HepG2 (cell line): Measurements from ENCODE around the gene ST14. TPM values are rescaled to one million over a fixed set of nuclear protein-coding genes. Genes with fewer than 3 reads are reported as not detected.

Experiments
- MED1 ChIP-seq: sonication (generic); formaldehyde crosslinking; IDR thresholded peaks from 2 replicates; pipeline ENCODE4 v1.4.0; 2020; ENCODE audit warnings: missing genetic modification reagents
- RFX3 ChIP-seq: IDR thresholded peaks from 2 replicates; pipeline ENCODE4 v1.6.1; 2016; ENCODE audit warnings: missing biosample characterization, missing genetic modification reagents
- TAF1 ChIP-seq: sonication (generic); formaldehyde crosslinking; IDR thresholded peaks from 2 replicates; pipeline ENCODE4 v1.4.0; 2020; ENCODE audit warnings: missing genetic modification reagents
- ZNF501 ChIP-seq: sonication (generic); formaldehyde crosslinking; IDR thresholded peaks from 2 replicates; pipeline ENCODE4 v1.5.1; 2020; ENCODE audit warnings: mild to moderate bottlenecking, moderate library complexity, missing genetic modification reagents
- polyA plus RNA-seq, 8 experiments: library from polyadenylated mRNA; depleted of rRNA in 3 of 8; stranded (reverse) in 7 of 8; unstranded in 1 of 8; fragments of >200 nt; fragmentation: Illumina TruSeq in 4 of 8; extraction: Trizol in 4 of 8; gene quantifications; 2 replicates each; pipeline versions ENCODE4 v1.2.1 to v1.2.3, GENCODE V29; 2011 to 2016; ENCODE audit warnings: low read depth in 4 of 8, missing spikeins in 1 of 8, mixed read lengths in 1 of 8; ENCODE audit not compliant: insufficient read depth in 1 of 8
- total RNA-seq, 5 experiments: library from RNA; depleted of rRNA; stranded (reverse); fragments of >200 nt; fragmentation: Illumina TruSeq; extraction: Trizol; gene quantifications; 2 replicates each; pipeline ENCODE4 v1.2.3, GENCODE V29; 2016; ENCODE audit warnings: low read depth in 1 of 5
- TF ChIP-seq, protein P1 (sequence below): sonication (generic); formaldehyde crosslinking; IDR thresholded peaks from 2 replicates; pipeline ENCODE4 v1.4.0; 2020; ENCODE audit warnings: low read depth, mild to moderate bottlenecking, missing genetic modification reagents
- TF ChIP-seq, protein P2 (sequence below): sonication (generic); formaldehyde crosslinking; IDR thresholded peaks from 2 replicates; pipeline ENCODE4 v1.5.1; 2020; ENCODE audit warnings: mild to moderate bottlenecking, missing genetic modification reagents, borderline replicate concordance

ST14 gene
- total and polyA plus RNA-seq, 2 of the 13 experiments (the other 11 are each of a cell fraction or from before 2014, with no cell fraction given) = 0.88 to 1.4 TPM

DNA sequence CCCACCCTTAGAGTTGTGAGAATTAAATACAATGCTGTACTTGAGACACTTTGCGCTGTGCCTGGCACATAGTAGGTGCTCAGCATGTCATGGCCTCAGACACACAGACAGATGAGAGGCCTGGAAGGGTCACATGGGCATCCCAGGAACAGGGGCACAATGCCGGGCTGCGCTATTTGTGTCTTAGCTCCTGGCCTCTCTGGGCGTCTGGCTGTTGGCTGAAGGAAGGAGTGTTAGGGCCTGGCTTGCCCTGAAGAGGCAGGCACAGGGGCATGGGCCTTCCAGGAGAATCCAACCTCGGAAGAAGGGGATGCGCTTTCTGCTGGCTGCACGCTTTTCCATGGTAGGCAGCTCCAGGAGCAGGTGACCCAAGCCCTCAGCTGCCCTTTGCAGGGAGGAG, 41.4 kb downstream of the ST14 start (continued):
- TF ChIP-seq, protein P1, sequence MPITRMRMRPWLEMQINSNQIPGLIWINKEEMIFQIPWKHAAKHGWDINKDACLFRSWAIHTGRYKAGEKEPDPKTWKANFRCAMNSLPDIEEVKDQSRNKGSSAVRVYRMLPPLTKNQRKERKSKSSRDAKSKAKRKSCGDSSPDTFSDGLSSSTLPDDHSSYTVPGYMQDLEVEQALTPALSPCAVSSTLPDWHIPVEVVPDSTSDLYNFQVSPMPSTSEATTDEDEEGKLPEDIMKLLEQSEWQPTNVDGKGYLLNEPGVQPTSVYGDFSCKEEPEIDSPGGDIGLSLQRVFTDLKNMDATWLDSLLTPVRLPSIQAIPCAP = no peak
- TF ChIP-seq TAF1 (CRISPR knock-in tag) (no peak), RFX3 (CRISPR knock-in tag) (no peak), MED1 (CRISPR knock-in tag) (no peak), ZNF501 (no peak)
- TF ChIP-seq, protein P2, sequence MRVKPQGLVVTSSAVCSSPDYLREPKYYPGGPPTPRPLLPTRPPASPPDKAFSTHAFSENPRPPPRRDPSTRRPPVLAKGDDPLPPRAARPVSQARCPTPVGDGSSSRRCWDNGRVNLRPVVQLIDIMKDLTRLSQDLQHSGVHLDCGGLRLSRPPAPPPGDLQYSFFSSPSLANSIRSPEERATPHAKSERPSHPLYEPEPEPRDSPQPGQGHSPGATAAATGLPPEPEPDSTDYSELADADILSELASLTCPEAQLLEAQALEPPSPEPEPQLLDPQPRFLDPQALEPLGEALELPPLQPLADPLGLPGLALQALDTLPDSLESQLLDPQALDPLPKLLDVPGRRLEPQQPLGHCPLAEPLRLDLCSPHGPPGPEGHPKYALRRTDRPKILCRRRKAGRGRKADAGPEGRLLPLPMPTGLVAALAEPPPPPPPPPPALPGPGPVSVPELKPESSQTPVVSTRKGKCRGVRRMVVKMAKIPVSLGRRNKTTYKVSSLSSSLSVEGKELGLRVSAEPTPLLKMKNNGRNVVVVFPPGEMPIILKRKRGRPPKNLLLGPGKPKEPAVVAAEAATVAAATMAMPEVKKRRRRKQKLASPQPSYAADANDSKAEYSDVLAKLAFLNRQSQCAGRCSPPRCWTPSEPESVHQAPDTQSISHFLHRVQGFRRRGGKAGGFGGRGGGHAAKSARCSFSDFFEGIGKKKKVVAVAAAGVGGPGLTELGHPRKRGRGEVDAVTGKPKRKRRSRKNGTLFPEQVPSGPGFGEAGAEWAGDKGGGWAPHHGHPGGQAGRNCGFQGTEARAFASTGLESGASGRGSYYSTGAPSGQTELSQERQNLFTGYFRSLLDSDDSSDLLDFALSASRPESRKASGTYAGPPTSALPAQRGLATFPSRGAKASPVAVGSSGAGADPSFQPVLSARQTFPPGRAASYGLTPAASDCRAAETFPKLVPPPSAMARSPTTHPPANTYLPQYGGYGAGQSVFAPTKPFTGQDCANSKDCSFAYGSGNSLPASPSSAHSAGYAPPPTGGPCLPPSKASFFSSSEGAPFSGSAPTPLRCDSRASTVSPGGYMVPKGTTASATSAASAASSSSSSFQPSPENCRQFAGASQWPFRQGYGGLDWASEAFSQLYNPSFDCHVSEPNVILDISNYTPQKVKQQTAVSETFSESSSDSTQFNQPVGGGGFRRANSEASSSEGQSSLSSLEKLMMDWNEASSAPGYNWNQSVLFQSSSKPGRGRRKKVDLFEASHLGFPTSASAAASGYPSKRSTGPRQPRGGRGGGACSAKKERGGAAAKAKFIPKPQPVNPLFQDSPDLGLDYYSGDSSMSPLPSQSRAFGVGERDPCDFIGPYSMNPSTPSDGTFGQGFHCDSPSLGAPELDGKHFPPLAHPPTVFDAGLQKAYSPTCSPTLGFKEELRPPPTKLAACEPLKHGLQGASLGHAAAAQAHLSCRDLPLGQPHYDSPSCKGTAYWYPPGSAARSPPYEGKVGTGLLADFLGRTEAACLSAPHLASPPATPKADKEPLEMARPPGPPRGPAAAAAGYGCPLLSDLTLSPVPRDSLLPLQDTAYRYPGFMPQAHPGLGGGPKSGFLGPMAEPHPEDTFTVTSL (CRISPR knock-in tag) = no peak
- TF ChIP-seq, all 625 proteins: peak for 0
